Endothelial cell of umbilical vein (primary cell): ENCODE measurements around the gene CLIC3. TPM values are rescaled to one million over a fixed set of nuclear protein-coding genes. Genes with fewer than 3 reads are reported as not detected.

Experiments used
- BruUV-seq: library from RNA; stranded (reverse); fragments of 400-500 nt; replicated peaks from 2 replicates; lab custom pipeline; 2021; lab: Mats Ljungman, UMichigan
- CTCF ChIA-PET: fragments of 300-600, 350-600 bp; sonication (Branson Sonifier 250); formaldehyde crosslinking; loops from one replicate; lab custom pipeline; 2021; ENCODE audit warnings: antibody characterized with exemption, inconsistent platforms; lab: Charles Lee
- POLR2A ChIA-PET: fragments of 300-600, 350-600 bp; sonication (Branson Sonifier 250); formaldehyde crosslinking; loops from one replicate; lab custom pipeline; 2021; ENCODE audit warnings: antibody characterized with exemption, inconsistent platforms; lab: Charles Lee
- DNase-seq: peaks from one replicate; pipeline ENCODE4 v3.0.0-alpha.2; 2011; ENCODE audit warnings: low read depth, low spot score
- FAIRE-seq: peaks from 2 replicates; lab custom pipeline; 2011; peaks lifted over from hg19 to GRCh38; lab: Jason Lieb, UNC
- H2AFZ ChIP-seq: 2 replicates; pipeline ENCODE4 v1.6.0; 2012; ENCODE audit warnings: low read depth, low read length, control low read depth, inconsistent platforms
- H3K27ac ChIP-seq: 2 replicates; pipeline ENCODE4 v1.5.1; 2011; ENCODE audit warnings: low read depth, mild to moderate bottlenecking, control low read depth, low read length, moderate library complexity; ENCODE audit not compliant: insufficient read depth
- H3K27me3 ChIP-seq, 2 experiments: 2 replicates each; pipeline versions ENCODE4 v1.6.0 to v1.6.1; 2011; ENCODE audit warnings: low read length in 2 of 2, mixed read lengths in 1 of 2; ENCODE audit not compliant: control insufficient read depth in 2 of 2, insufficient read depth in 2 of 2
- H3K36me3 ChIP-seq, 2 experiments: 2 replicates in 1 of 2; 3 replicates in 1 of 2; pipeline ENCODE4 v1.5.1; 2011; ENCODE audit warnings: low read length in 2 of 2, mild to moderate bottlenecking in 1 of 2, moderate library complexity in 1 of 2; ENCODE audit not compliant: control insufficient read depth in 2 of 2, insufficient read depth in 2 of 2; ENCODE audit errors: extremely low read depth in 1 of 2
- H3K4me1 ChIP-seq: 3 replicates; pipeline ENCODE4 v1.5.1; 2011; ENCODE audit warnings: mild to moderate bottlenecking, low read length; ENCODE audit not compliant: control insufficient read depth, insufficient read depth; ENCODE audit errors: extremely low read depth
- H3K4me2 ChIP-seq: 2 replicates; pipeline ENCODE4 v1.6.1; 2011; ENCODE audit warnings: low read length, control low read depth, mixed read lengths; ENCODE audit not compliant: insufficient read depth
- H3K4me3 ChIP-seq, 3 experiments: fragments of 200-600 bp in 1 of 3; sonication (generic), shearing (Covaris generic) in 1 of 3; replicated peaks in 1 of 3; 2 replicates each; pipeline ENCODE4 v1.5.1; 2011 to 2016; ENCODE audit warnings: control low read depth in 3 of 3, low read length in 3 of 3, mild to moderate bottlenecking in 2 of 3, inconsistent platforms in 1 of 3, low read depth in 1 of 3, moderate library complexity in 1 of 3; ENCODE audit not compliant: insufficient read depth in 1 of 3
- H3K79me2 ChIP-seq: 2 replicates; pipeline ENCODE4 v1.6.0; 2012; ENCODE audit warnings: low read length, inconsistent platforms; ENCODE audit not compliant: control insufficient read depth, insufficient read depth
- H3K9ac ChIP-seq: replicated peaks from 2 replicates; pipeline ENCODE3; 2011; ENCODE audit warnings: low read length, control low read depth; ENCODE audit not compliant: insufficient read depth; ENCODE audit errors: extremely low read depth
- H3K9me1 ChIP-seq: replicated peaks from 3 replicates; pipeline ENCODE4 v1.6.0; 2011; ENCODE audit warnings: mild to moderate bottlenecking, low read length; ENCODE audit not compliant: control insufficient read depth, insufficient read depth; ENCODE audit errors: extremely low read depth
- H3K9me3 ChIP-seq: replicated peaks from 2 replicates; pipeline ENCODE4 v1.5.1; 2012; ENCODE audit warnings: low read length, inconsistent platforms; ENCODE audit not compliant: control insufficient read depth, insufficient read depth
- H4K20me1 ChIP-seq: replicated peaks from 2 replicates; pipeline ENCODE3; 2011; ENCODE audit warnings: mild to moderate bottlenecking, low read length; ENCODE audit not compliant: control insufficient read depth, insufficient read depth; ENCODE audit errors: extremely low read depth
- EZH2 ChIP-seq: IDR thresholded peaks from 2 replicates; pipeline ENCODE4 v1.6.1; 2012; ENCODE audit warnings: borderline replicate concordance, low read depth, mild to moderate bottlenecking, moderate library complexity, low read length, inconsistent platforms; ENCODE audit not compliant: severe bottlenecking
- FOS ChIP-seq: IDR thresholded peaks from 2 replicates; pipeline ENCODE4 v1.6.1; 2011; ENCODE audit warnings: mild to moderate bottlenecking, low read length, moderate library complexity, borderline replicate concordance; ENCODE audit not compliant: insufficient read depth
- GATA2 ChIP-seq: IDR thresholded peaks from 2 replicates; pipeline ENCODE4 v1.7.0; 2011; ENCODE audit warnings: low read depth, mild to moderate bottlenecking, moderate library complexity, mixed read lengths, low read length; ENCODE audit not compliant: insufficient read length, insufficient read depth
- JUN ChIP-seq: IDR thresholded peaks from 2 replicates; pipeline ENCODE4 v1.6.1; 2011; ENCODE audit warnings: borderline replicate concordance, low read depth; ENCODE audit not compliant: insufficient read length, insufficient read depth
- MYC ChIP-seq: IDR thresholded peaks from one replicate; pipeline ENCODE4 v1.6.1; 2011; ENCODE audit warnings: mild to moderate bottlenecking, low read depth, low read length
- POLR2A ChIP-seq: IDR thresholded peaks from 2 replicates; pipeline ENCODE4 v1.6.1; 2012; ENCODE audit warnings: low read depth, mild to moderate bottlenecking, control low read depth, low read length
- POLR2AphosphoS5 ChIP-seq: IDR thresholded peaks from 2 replicates; pipeline ENCODE4 v1.6.1; 2012; ENCODE audit warnings: low read depth, mild to moderate bottlenecking, control low read depth, low read length, moderate library complexity; ENCODE audit not compliant: insufficient read depth
- dilution Hi-C: fragments of 300-500 bp; cut with MboI; formaldehyde crosslinking; loops from one replicate; pipeline ENCODE4 v1.15.0; 2019; ENCODE audit warnings: low sequenced_read_pairs; ENCODE audit not compliant: extremely low pct_ligation_motif_present
- intact Hi-C: fragments of 100-400 bp; cut with micrococcal nuclease; formaldehyde crosslinking; loops from one replicate; pipeline ENCODE4 v1.10.0; 2022
- polyA plus RNA-seq, 4 experiments: library from polyadenylated mRNA; depleted of rRNA in 3 of 4; stranded (reverse) in 3 of 4; unstranded in 1 of 4; fragments of >200 nt; gene quantifications; 2 replicates each; pipeline versions ENCODE4 v1.2.1 to v1.2.3, GENCODE V29; 2011 to 2012; ENCODE audit warnings: missing spikeins in 1 of 4
- total RNA-seq: library from RNA; stranded (reverse); gene quantifications from 2 replicates; pipeline ENCODE4 v1.2.3, GENCODE V29; 2021
- TF ChIP-seq, protein P1 (sequence below): IDR thresholded peaks from 2 replicates; pipeline ENCODE4 v1.6.1; 2011; ENCODE audit not compliant: insufficient read depth, insufficient read length
- TF ChIP-seq, protein P2 (sequence below), 2 donors: IDR thresholded peaks; 1 replicate in 1 of 2; 2 replicates in 1 of 2; pipeline ENCODE4 v1.5.1; 2011; ENCODE audit warnings: low read length in 2 of 2, mild to moderate bottlenecking in 2 of 2, moderate library complexity in 2 of 2, control low read depth in 1 of 2, inconsistent platforms in 1 of 2, low read depth in 1 of 2; ENCODE audit not compliant: insufficient read depth in 1 of 2; ENCODE audit errors: extremely low read depth in 1 of 2

Gene CLIC3
- total and polyA plus RNA-seq, 2 donors (not counting 3 experiments of a cell fraction or from before 2014, with no cell fraction given) = 2.3 TPM; not detected in 1

DNA sequence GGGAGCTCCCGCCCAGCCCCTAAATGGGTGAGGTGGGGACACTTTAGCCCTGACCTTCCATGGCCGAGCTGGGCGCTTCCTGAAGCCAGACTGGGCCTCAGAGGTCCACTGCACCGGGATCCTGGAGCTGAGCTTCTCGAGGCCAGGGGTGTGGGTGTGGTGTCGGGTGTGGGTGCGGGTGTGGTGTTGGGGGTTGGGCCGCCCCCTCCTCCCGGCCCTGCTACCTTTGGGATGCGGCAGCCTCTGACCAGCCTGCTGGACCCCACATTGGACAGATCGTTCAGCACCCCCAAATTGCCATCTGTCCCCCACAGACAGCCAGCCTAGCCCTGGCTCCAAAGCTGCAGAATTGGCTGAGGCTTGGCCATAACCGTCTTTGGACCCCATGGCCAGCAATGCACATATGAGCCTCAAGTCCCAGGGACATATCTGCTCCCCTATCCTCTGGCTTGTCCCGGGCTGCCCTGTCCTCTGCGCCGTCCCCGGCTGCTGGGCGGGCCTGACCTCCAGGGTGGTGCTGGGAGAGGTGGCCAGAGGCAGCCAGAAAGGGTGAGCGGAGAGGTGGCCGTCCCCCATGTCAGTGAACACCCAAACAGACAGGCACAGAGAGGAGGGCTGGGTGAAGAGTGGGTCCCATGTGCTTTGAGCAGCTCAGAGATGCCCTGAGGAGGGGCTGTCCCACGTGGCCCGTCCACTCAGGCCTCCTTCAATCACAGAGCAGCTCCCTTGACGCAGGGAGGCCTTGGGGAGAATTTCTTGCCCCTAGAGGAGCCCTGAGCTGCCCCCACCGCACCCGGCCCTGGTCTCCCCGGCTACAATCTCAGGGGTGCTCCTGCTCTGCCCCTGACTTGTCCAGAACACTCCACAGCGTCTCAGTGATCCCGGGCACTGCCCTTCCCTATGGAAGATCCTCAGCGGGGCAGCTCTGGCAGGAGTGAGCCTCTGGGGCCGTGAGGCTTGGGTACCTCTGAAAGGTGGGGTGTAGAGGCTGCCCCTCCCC, 22.4 kb downstream of the CLIC3 start:
- Histone ChIP-seq H3K79me2 (no peaks in the 10 kb centered on the region), H3K9me3 (no peaks in the 10 kb centered on the region), H3K36me3 (no peaks in the 10 kb centered on the region), H3K4me3 (no peak overlapping the region), H3K9me1 (no peaks in the 10 kb centered on the region), H3K9ac (no peak overlapping the region), H3K27me3 (no peaks in the 10 kb centered on the region), H4K20me1 (no peaks in the 10 kb centered on the region), H2AFZ (no peak overlapping the region), H3K27ac (no peak overlapping the region), H3K4me2 (no peak overlapping the region), H3K4me1 (no peaks in the 10 kb centered on the region)
- intact Hi-C loops (no loop called here), dilution Hi-C loops (no loop called here)
- FAIRE-seq = no peak
- POLR2A ChIA-PET = no interaction called here
- no peak for TF ChIP-seq JUN
- no peak for TF ChIP-seq FOS
- TF ChIP-seq, protein P1, sequence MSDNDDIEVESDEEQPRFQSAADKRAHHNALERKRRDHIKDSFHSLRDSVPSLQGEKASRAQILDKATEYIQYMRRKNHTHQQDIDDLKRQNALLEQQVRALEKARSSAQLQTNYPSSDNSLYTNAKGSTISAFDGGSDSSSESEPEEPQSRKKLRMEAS = no peak
- TF ChIP-seq, protein P2, sequence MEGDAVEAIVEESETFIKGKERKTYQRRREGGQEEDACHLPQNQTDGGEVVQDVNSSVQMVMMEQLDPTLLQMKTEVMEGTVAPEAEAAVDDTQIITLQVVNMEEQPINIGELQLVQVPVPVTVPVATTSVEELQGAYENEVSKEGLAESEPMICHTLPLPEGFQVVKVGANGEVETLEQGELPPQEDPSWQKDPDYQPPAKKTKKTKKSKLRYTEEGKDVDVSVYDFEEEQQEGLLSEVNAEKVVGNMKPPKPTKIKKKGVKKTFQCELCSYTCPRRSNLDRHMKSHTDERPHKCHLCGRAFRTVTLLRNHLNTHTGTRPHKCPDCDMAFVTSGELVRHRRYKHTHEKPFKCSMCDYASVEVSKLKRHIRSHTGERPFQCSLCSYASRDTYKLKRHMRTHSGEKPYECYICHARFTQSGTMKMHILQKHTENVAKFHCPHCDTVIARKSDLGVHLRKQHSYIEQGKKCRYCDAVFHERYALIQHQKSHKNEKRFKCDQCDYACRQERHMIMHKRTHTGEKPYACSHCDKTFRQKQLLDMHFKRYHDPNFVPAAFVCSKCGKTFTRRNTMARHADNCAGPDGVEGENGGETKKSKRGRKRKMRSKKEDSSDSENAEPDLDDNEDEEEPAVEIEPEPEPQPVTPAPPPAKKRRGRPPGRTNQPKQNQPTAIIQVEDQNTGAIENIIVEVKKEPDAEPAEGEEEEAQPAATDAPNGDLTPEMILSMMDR (IDR thresholded peaks at IDR 0.05; ENCODE audit: extremely low read depth in 1 of 2, insufficient read depth in 1 of 2, low read depth in 1 of 2, low read length in 2 of 2) = no peak
- TF ChIP-seq POLR2AphosphoS5 = no peak
- no peak for TF ChIP-seq POLR2A
- no peak for TF ChIP-seq EZH2
- no peak for TF ChIP-seq MYC
- no peak for TF ChIP-seq GATA2
- CTCF ChIA-PET = interaction anchor here (0.9 to 1.8 kb wide), 4 partner anchors 38 to 61 kb away, joined by 3 to 9 read pairs (median 4); no protein-coding TSS in a partner anchor
- no peak for DNase-seq
- BruUV-seq = no TSS peak
